ENCODE data around the gene AGER. TPM values are rescaled to one million over a fixed set of nuclear protein-coding genes. Genes with fewer than 3 reads are reported as not detected.

Gene AGER
- polyA plus RNA-seq, 1 donor from 2014 or later = 7.2 TPM

DNA sequence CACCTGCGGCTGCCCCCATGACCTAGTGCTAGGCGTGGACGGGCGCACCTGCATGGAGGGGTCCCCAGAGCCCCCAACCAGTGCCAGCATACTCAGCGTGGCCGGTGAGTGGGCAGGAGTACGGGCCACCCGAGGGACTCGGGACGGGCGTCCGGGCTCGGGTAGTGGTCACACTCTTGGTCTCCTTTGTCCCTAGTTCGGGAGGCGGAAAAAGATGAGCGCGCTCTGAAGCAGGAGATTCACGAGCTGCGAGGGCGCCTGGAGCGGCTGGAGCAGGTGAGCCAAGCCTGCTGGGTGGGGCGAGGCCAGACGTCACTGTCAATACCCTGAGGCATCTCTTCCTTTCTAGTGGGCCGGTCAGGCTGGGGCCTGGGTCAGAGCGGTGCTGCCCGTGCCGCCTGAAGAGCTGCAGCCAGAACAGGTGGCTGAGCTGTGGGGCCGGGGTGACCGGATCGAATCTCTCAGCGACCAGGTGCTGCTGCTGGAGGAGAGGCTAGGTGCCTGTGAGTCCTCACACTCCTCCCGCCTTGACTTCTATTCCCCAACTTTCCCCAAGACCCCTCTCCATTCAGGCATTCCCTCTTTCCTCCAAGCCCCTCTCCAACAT lies 16.8 kb downstream of the AGER start:
- Histone ChIP-seq H3K9me3 (ENCODE audit: low read length) (no peaks in the 10 kb centered on the region), H3K27ac (ENCODE audit: low read length) (no peak overlapping the region), H3K4me2 (ENCODE audit: low read length) (no peak overlapping the region), H3K79me2 (replicated peaks; ENCODE audit: insufficient read depth, low read length) (peaks cover under 1% of the 10 kb centered on the region), H4K20me1 (ENCODE audit: insufficient read depth) (no peaks in the 10 kb centered on the region), H3F3A (ENCODE audit: insufficient read depth, low read length, poor library complexity, severe bottlenecking) (no peaks in the 10 kb centered on the region), H3K36me3 (ENCODE audit: insufficient read depth, low read length) (no peaks in the 10 kb centered on the region), H3K9ac (ENCODE audit: low read length) (no peak overlapping the region), H2AFZ (ENCODE audit: low read depth, low read length) (no peak overlapping the region), H3K27me3 (ENCODE audit: insufficient read depth, low read depth, low read length) (no peaks in the 10 kb centered on the region), H3K9me2 (ENCODE audit: insufficient read depth, low read length) (no peaks in the 10 kb centered on the region), H3K4me3 (ENCODE audit: low read length) (no peak overlapping the region)
- TF ChIP-seq EZH2 (IDR thresholded peaks at IDR 0.05; ENCODE audit: borderline replicate concordance, insufficient read depth, low read length, poor library complexity, severe bottlenecking) = no peak
- no peak for TF ChIP-seq SMC3 (conservative IDR thresholded peaks at IDR 0.05; ENCODE audit: poor library complexity)
- TF ChIP-seq POLR2AphosphoS5 (IDR thresholded peaks at IDR 0.05) = no peak
- no peak for TF ChIP-seq TAF1 (IDR thresholded peaks at IDR 0.05; ENCODE audit: low read depth)
- TF ChIP-seq MXI1 (conservative IDR thresholded peaks at IDR 0.05; ENCODE audit: poor library complexity, severe bottlenecking) = no peak

DNA sequence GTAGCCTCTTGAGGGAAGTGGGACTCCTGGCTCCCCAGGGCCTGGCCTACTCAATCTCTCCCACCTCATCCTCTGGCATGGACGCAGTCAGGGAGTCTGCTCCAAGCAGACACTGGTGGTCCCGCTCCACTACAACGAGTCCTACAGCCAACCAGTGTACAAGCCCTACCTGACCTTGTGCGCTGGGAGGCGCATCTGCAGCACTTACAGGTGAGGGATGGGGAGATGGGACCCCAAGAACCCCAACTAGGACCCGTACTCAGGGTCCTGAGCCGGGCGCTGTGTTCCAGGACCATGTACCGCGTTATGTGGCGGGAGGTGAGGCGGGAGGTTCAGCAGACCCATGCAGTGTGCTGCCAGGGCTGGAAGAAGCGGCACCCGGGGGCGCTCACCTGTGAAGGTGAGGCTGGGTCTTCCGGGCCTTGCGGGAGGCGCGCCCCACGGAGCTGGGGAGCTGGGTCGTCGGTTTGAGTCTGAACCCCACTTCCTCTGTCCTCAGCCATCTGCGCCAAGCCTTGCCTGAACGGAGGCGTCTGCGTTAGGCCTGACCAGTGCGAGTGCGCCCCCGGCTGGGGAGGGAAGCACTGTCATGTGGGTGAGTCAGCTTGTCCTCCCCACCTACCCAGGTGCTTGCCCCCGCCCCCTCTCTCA lies 17.5 kb downstream of the AGER start:
- no peaks in the 10 kb centered on the region for H3F3A ChIP-seq (ENCODE audit: insufficient read depth, low read length, poor library complexity, severe bottlenecking)
- H2AFZ ChIP-seq (ENCODE audit: low read depth, low read length) = no peak overlapping the region
- H3K79me2 ChIP-seq (replicated peaks; ENCODE audit: insufficient read depth, low read length) = no peaks in the 10 kb centered on the region
- no peak overlapping the region for H3K9ac ChIP-seq (ENCODE audit: low read length)
- no peaks in the 10 kb centered on the region for H3K9me2 ChIP-seq (ENCODE audit: insufficient read depth, low read length)
- TF ChIP-seq MXI1 (conservative IDR thresholded peaks at IDR 0.05; ENCODE audit: poor library complexity, severe bottlenecking) = no peak
- TF ChIP-seq, protein P1, sequence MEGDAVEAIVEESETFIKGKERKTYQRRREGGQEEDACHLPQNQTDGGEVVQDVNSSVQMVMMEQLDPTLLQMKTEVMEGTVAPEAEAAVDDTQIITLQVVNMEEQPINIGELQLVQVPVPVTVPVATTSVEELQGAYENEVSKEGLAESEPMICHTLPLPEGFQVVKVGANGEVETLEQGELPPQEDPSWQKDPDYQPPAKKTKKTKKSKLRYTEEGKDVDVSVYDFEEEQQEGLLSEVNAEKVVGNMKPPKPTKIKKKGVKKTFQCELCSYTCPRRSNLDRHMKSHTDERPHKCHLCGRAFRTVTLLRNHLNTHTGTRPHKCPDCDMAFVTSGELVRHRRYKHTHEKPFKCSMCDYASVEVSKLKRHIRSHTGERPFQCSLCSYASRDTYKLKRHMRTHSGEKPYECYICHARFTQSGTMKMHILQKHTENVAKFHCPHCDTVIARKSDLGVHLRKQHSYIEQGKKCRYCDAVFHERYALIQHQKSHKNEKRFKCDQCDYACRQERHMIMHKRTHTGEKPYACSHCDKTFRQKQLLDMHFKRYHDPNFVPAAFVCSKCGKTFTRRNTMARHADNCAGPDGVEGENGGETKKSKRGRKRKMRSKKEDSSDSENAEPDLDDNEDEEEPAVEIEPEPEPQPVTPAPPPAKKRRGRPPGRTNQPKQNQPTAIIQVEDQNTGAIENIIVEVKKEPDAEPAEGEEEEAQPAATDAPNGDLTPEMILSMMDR (IDR thresholded peaks at IDR 0.05; ENCODE audit: poor library complexity, severe bottlenecking) = no peak
- no peak for TF ChIP-seq RAD21 (conservative IDR thresholded peaks at IDR 0.05)
- no peak for TF ChIP-seq POLR2AphosphoS5 (IDR thresholded peaks at IDR 0.05)
- TF ChIP-seq TAF1 (IDR thresholded peaks at IDR 0.05; ENCODE audit: low read depth) = no peak
- TF ChIP-seq EP300 (conservative IDR thresholded peaks at IDR 0.05; ENCODE audit: poor library complexity, severe bottlenecking) = no peak
- TF ChIP-seq, protein P2, sequence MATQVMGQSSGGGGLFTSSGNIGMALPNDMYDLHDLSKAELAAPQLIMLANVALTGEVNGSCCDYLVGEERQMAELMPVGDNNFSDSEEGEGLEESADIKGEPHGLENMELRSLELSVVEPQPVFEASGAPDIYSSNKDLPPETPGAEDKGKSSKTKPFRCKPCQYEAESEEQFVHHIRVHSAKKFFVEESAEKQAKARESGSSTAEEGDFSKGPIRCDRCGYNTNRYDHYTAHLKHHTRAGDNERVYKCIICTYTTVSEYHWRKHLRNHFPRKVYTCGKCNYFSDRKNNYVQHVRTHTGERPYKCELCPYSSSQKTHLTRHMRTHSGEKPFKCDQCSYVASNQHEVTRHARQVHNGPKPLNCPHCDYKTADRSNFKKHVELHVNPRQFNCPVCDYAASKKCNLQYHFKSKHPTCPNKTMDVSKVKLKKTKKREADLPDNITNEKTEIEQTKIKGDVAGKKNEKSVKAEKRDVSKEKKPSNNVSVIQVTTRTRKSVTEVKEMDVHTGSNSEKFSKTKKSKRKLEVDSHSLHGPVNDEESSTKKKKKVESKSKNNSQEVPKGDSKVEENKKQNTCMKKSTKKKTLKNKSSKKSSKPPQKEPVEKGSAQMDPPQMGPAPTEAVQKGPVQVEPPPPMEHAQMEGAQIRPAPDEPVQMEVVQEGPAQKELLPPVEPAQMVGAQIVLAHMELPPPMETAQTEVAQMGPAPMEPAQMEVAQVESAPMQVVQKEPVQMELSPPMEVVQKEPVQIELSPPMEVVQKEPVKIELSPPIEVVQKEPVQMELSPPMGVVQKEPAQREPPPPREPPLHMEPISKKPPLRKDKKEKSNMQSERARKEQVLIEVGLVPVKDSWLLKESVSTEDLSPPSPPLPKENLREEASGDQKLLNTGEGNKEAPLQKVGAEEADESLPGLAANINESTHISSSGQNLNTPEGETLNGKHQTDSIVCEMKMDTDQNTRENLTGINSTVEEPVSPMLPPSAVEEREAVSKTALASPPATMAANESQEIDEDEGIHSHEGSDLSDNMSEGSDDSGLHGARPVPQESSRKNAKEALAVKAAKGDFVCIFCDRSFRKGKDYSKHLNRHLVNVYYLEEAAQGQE (IDR thresholded peaks at IDR 0.05; ENCODE audit: borderline replicate concordance) = no peak
- no peak for TF ChIP-seq SMC3 (conservative IDR thresholded peaks at IDR 0.05; ENCODE audit: poor library complexity)
- TF ChIP-seq EZH2 (IDR thresholded peaks at IDR 0.05; ENCODE audit: borderline replicate concordance, insufficient read depth, low read length, poor library complexity, severe bottlenecking) = no peak
- H4K20me1 ChIP-seq (ENCODE audit: insufficient read depth) = no peaks in the 10 kb centered on the region
- no peaks in the 10 kb centered on the region for H3K9me3 ChIP-seq (ENCODE audit: low read length)
- no peak overlapping the region for H3K4me3 ChIP-seq (ENCODE audit: low read length)
- no peaks in the 10 kb centered on the region for H3K36me3 ChIP-seq (ENCODE audit: insufficient read depth, low read length)
- H3K27me3 ChIP-seq (ENCODE audit: insufficient read depth, low read depth, low read length) = no peaks in the 10 kb centered on the region
- no peak overlapping the region for H3K4me2 ChIP-seq (ENCODE audit: low read length)
- H3K27ac ChIP-seq (ENCODE audit: low read length) = no peak overlapping the region

Measured in neural cell (in vitro differentiated cells).